GM20000 (cell line): Measurements from ENCODE around the gene CD3G.

Experiments used
- DNase-seq: peaks from one replicate; pipeline ENCODE4 v3.0.0; 2012; ENCODE audit warnings: low spot score
- CTCF ChIP-seq: IDR thresholded peaks from 2 replicates; pipeline ENCODE4 v1.5.1; 2012; ENCODE audit warnings: mild to moderate bottlenecking, control low read depth; ENCODE audit errors: extremely low read depth, missing control alignments

Gene CD3G

GRCh38 chr11:118364956-118365615 lies 20.9 kb downstream of the CD3G start:
- no peak for TF ChIP-seq CTCF
- DNase-seq, result no peak

DNA sequence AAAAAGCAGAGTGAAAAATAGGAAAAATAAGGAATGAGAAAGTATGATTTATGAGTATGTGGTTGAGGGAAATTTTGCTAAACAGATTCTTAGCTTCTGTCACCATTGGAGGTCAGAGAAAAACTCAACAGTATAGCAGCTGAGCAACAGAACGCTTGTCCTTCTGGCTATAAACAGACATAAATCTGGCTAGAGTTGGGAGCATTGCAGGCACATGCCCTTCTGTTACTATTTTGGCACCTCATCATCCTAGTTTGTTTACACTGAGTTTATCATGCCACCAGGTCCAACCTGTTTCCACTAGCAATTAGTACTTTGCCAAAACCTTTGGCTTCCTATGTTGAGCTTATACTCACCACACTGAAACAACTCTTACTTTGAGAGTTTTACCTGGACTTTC lies 22.1 kb downstream of the CD3G start:
- no peak for TF ChIP-seq CTCF
- DNase-seq, result no peak

DNA sequence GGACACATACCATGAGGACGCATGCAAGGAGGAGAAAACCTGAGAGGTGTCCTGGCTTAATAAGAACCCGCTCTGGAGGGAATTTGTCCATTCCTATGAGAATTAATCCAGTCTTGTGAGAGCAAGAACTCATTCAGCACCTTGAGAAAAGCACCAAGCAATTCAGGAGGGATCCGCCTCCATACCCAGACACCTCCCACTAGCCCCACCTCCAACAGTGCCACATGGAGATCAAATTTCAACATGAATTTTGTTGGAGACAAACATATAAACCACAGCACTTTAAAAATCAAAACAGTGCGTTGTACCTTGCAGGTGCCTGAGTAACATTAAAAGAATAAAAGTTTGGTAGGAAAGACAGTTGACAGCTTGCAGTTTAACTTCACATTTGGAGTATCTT lies 26.6 kb downstream of the CD3G start:
- no peak for TF ChIP-seq CTCF
- no peak for DNase-seq

GRCh38 chr11:118373263-118373662 lies 29.1 kb downstream of the CD3G start:
- no peak for DNase-seq
- TF ChIP-seq CTCF, result no peak

DNA sequence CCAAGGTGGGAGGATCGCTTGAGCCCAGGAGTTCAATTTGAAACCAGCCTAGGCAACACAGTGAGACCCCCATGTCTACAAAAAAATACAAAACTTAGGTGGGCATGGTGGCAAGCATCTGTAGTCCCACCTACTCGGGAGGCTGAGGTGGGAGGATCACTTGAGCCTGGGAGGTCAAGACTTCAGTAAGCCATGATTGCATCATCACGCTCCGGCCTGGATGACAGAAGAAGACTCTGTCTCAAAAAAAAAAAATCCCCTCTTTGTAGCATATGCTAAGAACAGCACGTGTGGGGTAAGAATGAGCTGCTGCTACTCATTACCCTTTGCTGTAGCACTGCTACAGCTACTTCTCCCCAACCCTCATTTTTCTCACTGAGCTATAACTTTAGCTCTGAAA lies 29.7 kb downstream of the CD3G start:
- no peak for TF ChIP-seq CTCF
- DNase-seq, result no peak

- TF ChIP-seq CTCF, result no peak
- DNase-seq, result no peak
These were observed 30.6 kb downstream of the CD3G start for GRCh38 chr11:118374729-118375128.

DNA sequence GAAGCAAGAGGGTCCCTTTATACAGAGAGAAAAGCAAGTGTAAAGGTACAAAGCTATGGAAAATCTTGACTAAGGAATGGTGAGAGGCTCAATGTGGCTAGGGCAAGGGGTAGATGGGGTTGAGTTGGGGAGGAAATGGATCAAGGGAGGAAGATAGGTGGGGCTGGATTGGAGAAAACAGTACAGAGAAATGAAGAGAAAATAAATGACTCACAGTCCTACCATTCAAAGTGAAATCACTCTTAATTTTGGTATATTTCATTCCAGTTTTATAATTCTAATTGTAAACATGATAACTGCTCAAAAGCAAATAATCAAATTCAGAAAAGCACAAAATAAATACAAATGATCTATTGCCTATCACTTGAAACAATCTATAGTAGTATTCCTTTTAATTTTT lies 31.8 kb downstream of the CD3G start:
- DNase-seq, result no peak
- no peak for TF ChIP-seq CTCF

- TF ChIP-seq CTCF, result no peak
- DNase-seq, result no peak
These were observed 35.4 kb downstream of the CD3G start for GRCh38 chr11:118379497-118379896.
